Ramos (cell line): ENCODE data around the gene CD79B.

Experiments
- in situ Hi-C: fragments of 300-500 bp; cut with MboI; formaldehyde crosslinking; loops from one replicate; pipeline ENCODE4 v1.14.3; 2022; ENCODE audit warnings: low sequenced_read_pairs; ENCODE audit not compliant: unreplicated experiment

The CD79B gene

GRCh38 chr17:63931981-63932561 is at the start of gene CD79B:
TSS of gene CD79B (minus strand) at chr17:63932331. CDS start at chr17:63932261, 70 bp downstream.
- in situ Hi-C loops = loop anchor here (25.0 kb wide), 1 partner anchor 1055 kb away; no protein-coding TSS in a partner anchor

- in situ Hi-C loops = no loop called here
These were observed 46.4 kb upstream of the CD79B start for GRCh38 chr17:63978272-63979200.

- in situ Hi-C loops = no loop called here
These were observed 44.6 kb upstream of the CD79B start for GRCh38 chr17:63976702-63977101.

GRCh38 chr17:63975541-63976092 is 43.5 kb upstream of the CD79B start:
- in situ Hi-C loops = no loop called here

GRCh38 chr17:63974594-63975192 is 42.6 kb upstream of the CD79B start:
- in situ Hi-C loops = no loop called here

- in situ Hi-C loops = no loop called here
These were observed 41.9 kb upstream of the CD79B start for GRCh38 chr17:63973930-63974593.

- in situ Hi-C loops = no loop called here
These were observed 41.1 kb upstream of the CD79B start for GRCh38 chr17:63973247-63973646.

GRCh38 chr17:63972796-63973195 is 40.7 kb upstream of the CD79B start, which contains the start of gene SCN4A:
TSS of gene SCN4A (minus strand) at chr17:63972918. CDS start at chr17:63972841, 77 bp downstream.
- in situ Hi-C loops = no loop called here

- in situ Hi-C loops = no loop called here
These were observed 37.1 kb upstream of the CD79B start for GRCh38 chr17:63969278-63969677.

- in situ Hi-C loops = no loop called here
These were observed 35.8 kb upstream of the CD79B start for GRCh38 chr17:63967953-63968352.

- in situ Hi-C loops = no loop called here
These were observed 34.6 kb upstream of the CD79B start for GRCh38 chr17:63966646-63967264.

- in situ Hi-C loops = no loop called here
These were observed 31.0 kb upstream of the CD79B start for GRCh38 chr17:63963123-63963522.

- in situ Hi-C loops = no loop called here
These were observed 30.2 kb upstream of the CD79B start for GRCh38 chr17:63962298-63962744.

GRCh38 chr17:63961355-63962212 is 29.5 kb upstream of the CD79B start:
- in situ Hi-C loops = no loop called here

- in situ Hi-C loops = no loop called here
These were observed 28.3 kb upstream of the CD79B start for GRCh38 chr17:63960430-63960829.

- in situ Hi-C loops = no loop called here
These were observed 27.9 kb upstream of the CD79B start for GRCh38 chr17:63960006-63960405.

- in situ Hi-C loops = no loop called here
These were observed 24.3 kb upstream of the CD79B start for GRCh38 chr17:63956296-63956920.

GRCh38 chr17:63955791-63956190 is 23.7 kb upstream of the CD79B start:
- in situ Hi-C loops = no loop called here
